HUDEP-2 (cell line): ENCODE measurements around the gene ANKRD11.

Source experiments
- DNase-seq, 76 experiments: peaks; one replicate each; lab custom pipeline; 2025; ENCODE audit not compliant: unreplicated experiment in 76 of 76; lab: John Stamatoyannopoulos, UW

Gene ANKRD11

GRCh38 chr16:89320782-89321501, 169.4 kb downstream of the ANKRD11 start:
- DNase-seq, result peak in 1 of 76 experiments; percentile 13

DNA sequence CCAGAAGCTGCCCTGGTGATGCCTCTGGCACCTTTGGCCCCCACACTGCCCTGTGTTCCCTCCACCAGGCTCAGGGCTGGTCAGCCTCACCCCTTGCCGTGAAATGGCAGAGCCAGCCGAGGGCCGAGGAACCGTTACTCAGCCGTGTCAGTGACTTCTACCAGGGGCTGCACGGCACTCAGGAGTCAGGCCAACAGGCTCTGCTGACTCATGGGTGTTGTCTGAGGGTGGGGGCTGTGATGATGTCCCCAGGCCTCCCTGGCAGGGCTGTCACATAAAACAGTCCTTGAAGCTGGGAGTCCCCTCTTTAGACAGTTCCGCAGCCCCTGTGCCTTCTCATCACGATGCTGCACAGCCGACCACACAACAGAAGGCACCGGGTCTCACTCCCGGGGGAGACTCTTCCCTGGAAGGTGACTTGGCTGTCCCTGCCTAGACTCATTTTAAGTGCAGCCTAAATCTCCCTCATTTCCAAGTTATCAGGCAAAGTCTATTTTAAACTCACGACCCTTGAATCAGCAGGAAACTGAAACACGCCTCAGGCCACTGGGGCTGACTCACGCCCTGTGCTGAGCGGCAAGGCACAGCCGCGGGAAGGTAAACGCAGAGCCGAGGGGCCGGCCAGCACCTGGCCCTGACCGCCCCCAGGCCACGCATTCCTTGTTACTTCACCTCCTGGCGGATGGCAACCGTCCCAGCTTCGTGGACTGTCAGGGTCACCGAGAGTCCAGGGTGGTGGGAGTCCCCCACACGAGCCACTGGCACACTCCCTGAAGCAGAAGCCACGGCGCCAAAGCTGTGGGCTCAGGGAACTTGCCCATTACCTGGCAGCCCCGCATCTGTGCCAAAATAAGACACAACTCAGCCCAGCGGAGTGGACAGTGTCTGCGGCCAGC, 170.2 kb downstream of the ANKRD11 start:
- DNase-seq, result peak in 45 of 76 experiments; percentile 7 to 64 (median 39)

DNA sequence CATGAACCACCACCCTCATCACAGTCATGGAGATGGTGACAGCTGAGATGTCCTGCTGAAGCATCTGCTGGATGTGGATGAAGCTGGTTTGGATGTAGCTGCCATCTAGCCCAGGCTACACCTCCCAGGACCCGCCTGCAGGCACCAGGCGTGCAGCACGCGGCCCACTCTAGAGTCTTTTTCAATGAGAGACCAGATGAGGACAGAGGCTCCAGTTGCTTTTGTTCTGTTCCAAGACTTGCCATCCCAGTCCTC, 170.8 kb downstream of the ANKRD11 start:
- DNase-seq, result no peak

DNA sequence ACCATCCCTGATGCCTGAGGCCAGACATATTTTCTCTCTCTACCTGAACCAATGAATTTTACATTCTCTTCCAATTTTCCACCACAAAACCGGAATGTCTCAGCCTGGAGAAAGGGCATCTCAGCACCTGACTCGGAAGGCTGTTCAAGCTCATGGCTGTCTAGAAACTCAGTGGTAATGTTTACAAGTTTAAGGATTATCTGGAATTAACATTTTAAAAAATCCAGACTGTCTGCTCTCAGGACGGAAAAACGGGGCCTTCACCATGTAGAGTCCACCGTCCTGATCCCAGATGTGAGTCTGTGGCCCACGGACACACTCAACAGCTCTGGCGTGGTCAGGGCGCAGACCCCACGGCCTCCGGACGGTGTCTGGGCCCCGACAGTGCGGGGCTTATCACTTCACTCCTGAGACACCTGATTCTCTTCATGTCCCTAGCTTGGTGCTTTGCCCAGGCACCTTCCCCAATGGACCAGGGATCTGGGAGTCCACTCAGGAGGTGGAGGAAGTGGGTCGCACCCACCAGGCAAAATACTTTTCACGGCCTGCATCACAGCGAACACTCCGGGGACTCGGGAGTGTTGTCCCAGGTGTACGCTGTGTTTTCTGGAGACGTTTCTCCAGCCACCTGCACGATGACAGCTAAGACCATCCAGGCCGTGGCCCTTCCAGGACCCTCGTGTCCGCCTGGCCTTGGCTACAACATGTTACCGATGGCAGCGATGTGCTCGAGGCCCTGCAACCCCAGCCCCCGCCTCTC, 171.3 kb downstream of the ANKRD11 start:
- no peak for DNase-seq

GRCh38 chr16:89318430-89318758, 172.0 kb downstream of the ANKRD11 start:
- no peak for DNase-seq

DNA sequence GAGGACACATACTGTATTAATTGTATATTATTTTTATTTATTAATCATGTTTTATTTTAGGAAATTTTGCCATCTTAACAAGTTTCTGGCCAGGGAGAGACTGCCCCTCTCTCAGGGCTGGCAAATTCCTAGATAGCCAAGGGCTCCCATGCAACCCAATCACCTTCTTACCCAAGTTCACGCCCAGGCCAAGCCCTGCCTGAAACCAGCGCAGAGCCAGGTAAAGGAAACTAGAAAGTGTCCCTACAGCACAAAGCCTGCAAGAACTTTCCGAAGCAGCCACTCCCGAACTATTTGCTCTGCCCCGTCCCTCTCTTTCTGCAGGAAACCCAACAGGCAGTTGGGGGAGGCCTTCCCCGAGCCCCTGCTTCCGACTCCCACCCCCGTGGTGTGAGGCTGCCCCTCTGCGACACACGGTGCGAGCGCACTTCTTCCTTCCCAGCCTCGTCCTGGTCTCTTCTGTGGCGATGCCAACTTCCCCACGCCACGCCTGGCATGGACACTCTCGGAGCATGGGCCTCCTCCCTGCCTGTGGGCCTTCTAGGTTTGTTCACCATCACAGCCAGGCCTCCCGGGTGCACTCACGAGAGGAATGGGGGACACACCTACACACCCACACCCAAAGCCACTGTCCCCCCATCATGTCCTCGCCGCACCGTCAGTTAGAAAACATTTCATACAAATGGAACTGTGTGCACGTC, 172.5 kb downstream of the ANKRD11 start:
- DNase-seq, result no peak

DNA sequence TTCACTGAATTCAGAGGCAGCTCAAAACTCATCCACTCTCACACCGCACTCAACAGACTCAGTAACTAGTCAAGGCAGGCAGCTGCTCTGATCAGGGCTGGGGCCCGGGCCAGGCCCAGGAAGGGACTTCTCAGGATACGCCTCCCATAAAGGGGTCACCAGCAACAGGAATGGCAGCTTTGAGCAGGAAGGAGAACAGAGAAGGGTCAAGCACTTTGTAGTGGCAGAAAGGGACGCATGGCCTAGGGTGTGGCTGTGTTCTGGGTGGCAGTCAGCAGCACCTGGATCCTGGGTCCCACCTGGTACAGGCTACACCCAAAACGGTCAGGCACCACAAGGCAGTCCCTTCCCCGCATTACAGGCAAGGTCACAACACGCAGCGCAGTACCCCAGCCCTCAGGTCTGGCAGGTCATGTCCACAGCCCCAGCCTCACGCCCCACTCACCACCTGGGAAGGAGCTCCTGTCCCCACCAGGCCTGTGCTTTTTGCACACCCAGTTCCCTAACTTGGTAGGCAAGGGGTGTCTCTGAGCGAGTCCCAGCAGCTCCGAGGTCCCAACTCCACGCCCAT, 173.2 kb downstream of the ANKRD11 start:
- no peak for DNase-seq

GRCh38 chr16:89316701-89317100, 173.7 kb downstream of the ANKRD11 start:
- DNase-seq, result no peak

- DNase-seq, result peak in 30 of 76 experiments; percentile 10 to 52 (median 28)
These were observed 174.4 kb downstream of the ANKRD11 start for GRCh38 chr16:89315791-89316581.

- DNase-seq, result no peak
These were observed 175.1 kb downstream of the ANKRD11 start for GRCh38 chr16:89315271-89315670.

DNA sequence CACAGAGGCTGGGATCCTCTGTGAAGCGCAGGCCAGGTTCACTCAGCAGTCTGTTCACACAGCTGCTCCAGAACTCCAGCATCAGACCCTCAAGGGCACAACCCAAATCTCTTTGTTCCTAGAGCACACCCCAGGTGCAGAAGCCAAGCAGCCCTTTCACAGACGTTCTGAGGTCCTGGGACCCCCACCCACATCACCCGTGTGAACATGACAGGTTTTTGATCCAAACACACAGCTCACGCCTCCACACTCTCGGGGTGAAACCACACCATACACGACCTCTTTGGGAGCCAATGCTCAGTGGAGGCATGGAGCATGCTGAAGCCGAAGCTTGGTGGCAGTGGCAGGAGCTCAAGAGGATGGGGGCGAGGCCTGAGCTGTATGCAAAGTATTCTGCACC, 175.5 kb downstream of the ANKRD11 start:
- no peak for DNase-seq

- DNase-seq, result no peak
These were observed 176.0 kb downstream of the ANKRD11 start for GRCh38 chr16:89314357-89314756.

DNA sequence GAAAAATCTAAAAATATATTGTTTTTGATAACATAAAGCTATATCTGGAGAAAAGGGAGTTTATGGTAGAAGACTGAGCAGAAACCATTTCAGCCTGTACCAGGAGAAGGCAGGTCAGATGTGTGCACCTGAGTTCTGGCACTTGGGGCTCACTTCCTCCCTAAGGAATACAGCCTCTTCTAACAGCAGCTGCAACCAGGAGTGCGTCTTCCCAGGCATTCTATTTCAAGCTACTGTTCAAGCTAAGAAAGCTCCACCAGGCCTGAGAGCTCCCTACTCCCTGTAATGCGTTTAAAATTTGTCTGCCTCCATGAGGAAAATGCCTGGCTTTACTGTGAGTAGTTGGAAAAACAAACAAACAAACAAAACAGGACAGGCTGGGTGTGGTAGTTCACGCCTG, 176.8 kb downstream of the ANKRD11 start:
- no peak for DNase-seq

GRCh38 chr16:89312598-89313299, 177.6 kb downstream of the ANKRD11 start:
- no peak for DNase-seq

GRCh38 chr16:89312194-89312593, 178.2 kb downstream of the ANKRD11 start:
- DNase-seq, result peak in 10 of 76 experiments; percentile 12 to 45 (median 32)

DNA sequence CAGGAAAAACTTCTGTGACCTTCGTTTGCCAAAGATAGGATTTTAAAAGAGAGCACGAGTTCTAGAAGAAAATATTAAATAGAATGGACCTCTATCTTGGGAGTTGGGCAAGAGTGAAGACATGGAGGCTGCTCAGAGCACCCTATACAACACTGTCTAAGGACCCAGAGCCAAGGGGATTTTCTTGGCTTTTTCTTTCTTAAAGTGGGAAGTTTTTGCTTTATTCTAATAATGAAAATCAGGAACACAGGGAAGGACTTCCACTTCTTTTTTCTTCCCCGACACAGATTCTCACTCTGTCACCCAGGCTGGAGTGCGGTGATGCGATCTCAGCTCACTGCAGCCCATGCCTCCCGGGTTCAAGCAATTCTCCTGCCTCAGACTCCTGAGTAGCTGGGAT, 178.7 kb downstream of the ANKRD11 start:
- no peak for DNase-seq

GRCh38 chr16:89309438-89310122, 180.8 kb downstream of the ANKRD11 start:
- DNase-seq, result no peak
